DOHH2 (cell line): ENCODE data around the gene NAT10.

Experiments used
- H3F3A ChIP-seq: fragments of 200-600 bp; sonication (generic), shearing (Covaris generic); 2 replicates; pipeline ENCODE4 v1.6.0; 2016; ENCODE audit warnings: antibody characterized with exemption, mild to moderate bottlenecking; ENCODE audit not compliant: control insufficient read depth, insufficient read depth
- H3K27ac ChIP-seq: fragments of 200-600 bp; sonication (generic); 2 replicates; pipeline ENCODE4 v1.5.1; 2014; ENCODE audit warnings: low read depth, mild to moderate bottlenecking, low read length, moderate library complexity
- H3K27me3 ChIP-seq: fragments of 200-600 bp; sonication (generic); 2 replicates; pipeline ENCODE4 v1.6.1; 2014; ENCODE audit warnings: mild to moderate bottlenecking, low read length, mixed read lengths; ENCODE audit not compliant: control insufficient read depth
- H3K36me3 ChIP-seq: fragments of 200-600 bp; sonication (generic); 2 replicates; pipeline ENCODE4 v1.6.1; 2014; ENCODE audit warnings: mild to moderate bottlenecking, low read length, moderate library complexity, mixed read lengths; ENCODE audit not compliant: control insufficient read depth
- H3K4me1 ChIP-seq: fragments of 200-600 bp; sonication (generic); 2 replicates; pipeline ENCODE4 v1.6.1; 2014; ENCODE audit warnings: mild to moderate bottlenecking, low read length, mixed read lengths; ENCODE audit not compliant: control insufficient read depth
- H3K4me2 ChIP-seq: fragments of 200-600 bp; sonication (generic); 2 replicates; pipeline ENCODE4 v1.6.0; 2014; ENCODE audit warnings: mild to moderate bottlenecking, low read length, moderate library complexity
- H3K4me3 ChIP-seq: fragments of 200-600 bp; sonication (generic); 2 replicates; pipeline ENCODE4 v1.5.1; 2014; ENCODE audit warnings: mild to moderate bottlenecking, low read length, mixed read lengths
- H3K79me2 ChIP-seq: fragments of 200-600 bp; sonication (generic); 2 replicates; pipeline ENCODE4 v1.6.1; 2014; ENCODE audit warnings: mild to moderate bottlenecking, low read length, mixed read lengths; ENCODE audit not compliant: control insufficient read depth
- H3K9me2 ChIP-seq: fragments of 200-600 bp; sonication (generic); replicated peaks from 2 replicates; pipeline ENCODE4 v1.6.1; 2014; ENCODE audit warnings: mild to moderate bottlenecking, low read length, mixed read lengths; ENCODE audit not compliant: control insufficient read depth
- H3K9me3 ChIP-seq: fragments of 200-600 bp; sonication (generic); 2 replicates; pipeline ENCODE4 v1.6.1; 2014; ENCODE audit warnings: antibody characterized with exemption, low read length, mixed read lengths; ENCODE audit not compliant: control insufficient read depth, insufficient read depth
- H4K20me1 ChIP-seq: fragments of 200-600 bp; sonication (generic); 2 replicates; pipeline ENCODE4 v1.6.0; 2014; ENCODE audit warnings: low read depth, mild to moderate bottlenecking, antibody characterized with exemption, low read length, moderate library complexity; ENCODE audit not compliant: control insufficient read depth, insufficient read depth
- CTCF ChIP-seq: fragments of 200-600 bp; sonication (generic); IDR thresholded peaks from one replicate; pipeline ENCODE4 v1.5.1; 2014; ENCODE audit warnings: antibody characterized with exemption, mild to moderate bottlenecking, low read depth, low read length; ENCODE audit not compliant: poor library complexity, severe bottlenecking
- EZH2phosphoT487 ChIP-seq: fragments of 200-600 bp; sonication (generic); IDR thresholded peaks from 2 replicates; pipeline ENCODE4 v1.6.1; 2017; ENCODE audit warnings: borderline replicate concordance, mild to moderate bottlenecking, antibody characterized with exemption, low read length, moderate library complexity, mixed read lengths

Gene NAT10

GRCh38 chr11:34136420-34136819 lies 31.0 kb downstream of the NAT10 start:
- Histone ChIP-seq H3K9me2 (no peaks in the 10 kb centered on the region), H3K9me3 (no peaks in the 10 kb centered on the region), H3K4me1 (no peaks in the 10 kb centered on the region), H3K36me3 (peaks cover 91% of the 10 kb centered on the region), H3K79me2 (no peaks in the 10 kb centered on the region), H3K27ac (no peak overlapping the region), H3K27me3 (no peaks in the 10 kb centered on the region), H3F3A (no peaks in the 10 kb centered on the region), H4K20me1 (0 out of 2 replicates have a peak, but pooled peaks cover 4% of the 10 kb centered on the region), H3K4me2 (no peak overlapping the region), H3K4me3 (no peak overlapping the region)
- TF ChIP-seq CTCF = no peak
- no peak for TF ChIP-seq EZH2phosphoT487

GRCh38 chr11:34139346-34139745 lies 33.9 kb downstream of the NAT10 start:
- H3K4me3 ChIP-seq = no peak overlapping the region
- TF ChIP-seq EZH2phosphoT487 (no peak), CTCF (no peak)
- no peak overlapping the region for H3K4me2 ChIP-seq
- no peaks in the 10 kb centered on the region for H3K27me3 ChIP-seq
- peaks cover 96% of the 10 kb centered on the region for H3K36me3 ChIP-seq
- H3K27ac ChIP-seq = no peak overlapping the region
- no peaks in the 10 kb centered on the region for H3K9me3 ChIP-seq
- H4K20me1 ChIP-seq = 0 out of 2 replicates have a peak, but pooled peaks cover 4% of the 10 kb centered on the region
- no peaks in the 10 kb centered on the region for H3F3A ChIP-seq
- H3K9me2 ChIP-seq = no peaks in the 10 kb centered on the region
- H3K4me1 ChIP-seq = no peaks in the 10 kb centered on the region
- no peaks in the 10 kb centered on the region for H3K79me2 ChIP-seq

- no peak for TF ChIP-seq CTCF
- TF ChIP-seq EZH2phosphoT487 = no peak
- no peaks in the 10 kb centered on the region for H3F3A ChIP-seq
- H3K36me3 ChIP-seq = peaks cover 96% of the 10 kb centered on the region
Measured at GRCh38 chr11:34140149-34140548, 34.7 kb downstream of the NAT10 start.

GRCh38 chr11:34143048-34143447 lies 37.6 kb downstream of the NAT10 start:
- no peak overlapping the region for H3K27ac ChIP-seq
- TF ChIP-seq EZH2phosphoT487 = no peak
- H3K4me3 ChIP-seq = no peak overlapping the region
- no peak overlapping the region for H3K4me2 ChIP-seq
- peaks cover 10% of the 10 kb centered on the region for H3K4me1 ChIP-seq
- H3K27me3 ChIP-seq = no peaks in the 10 kb centered on the region
- H3F3A ChIP-seq = no peaks in the 10 kb centered on the region
- no peaks in the 10 kb centered on the region for H3K9me2 ChIP-seq
- peaks cover 97% of the 10 kb centered on the region for H3K36me3 ChIP-seq
- no peaks in the 10 kb centered on the region for H3K79me2 ChIP-seq
- no peaks in the 10 kb centered on the region for H3K9me3 ChIP-seq
- H4K20me1 ChIP-seq = no peaks in the 10 kb centered on the region

More at GRCh38 chr11:34140149-34140548, 34.7 kb downstream of the NAT10 start:
- no peaks in the 10 kb centered on the region for H3K9me2 ChIP-seq
- H3K79me2 ChIP-seq = no peaks in the 10 kb centered on the region
- H3K4me2 ChIP-seq = no peak overlapping the region
- H3K9me3 ChIP-seq = no peaks in the 10 kb centered on the region
- H3K27ac ChIP-seq = no peak overlapping the region
- no peak overlapping the region for H3K4me3 ChIP-seq
- H4K20me1 ChIP-seq = 0 out of 2 replicates have a peak, but pooled peaks cover 4% of the 10 kb centered on the region
- H3K27me3 ChIP-seq = no peaks in the 10 kb centered on the region
- peaks cover 4% of the 10 kb centered on the region for H3K4me1 ChIP-seq
